ENCODE results near the gene ZNF35.
"Not testable (repeated sequence)": the region's sequence is repeated elsewhere in the genome, so short reads cannot be mapped to it uniquely, and the experiment has no call there.

Gene ZNF35

DNA sequence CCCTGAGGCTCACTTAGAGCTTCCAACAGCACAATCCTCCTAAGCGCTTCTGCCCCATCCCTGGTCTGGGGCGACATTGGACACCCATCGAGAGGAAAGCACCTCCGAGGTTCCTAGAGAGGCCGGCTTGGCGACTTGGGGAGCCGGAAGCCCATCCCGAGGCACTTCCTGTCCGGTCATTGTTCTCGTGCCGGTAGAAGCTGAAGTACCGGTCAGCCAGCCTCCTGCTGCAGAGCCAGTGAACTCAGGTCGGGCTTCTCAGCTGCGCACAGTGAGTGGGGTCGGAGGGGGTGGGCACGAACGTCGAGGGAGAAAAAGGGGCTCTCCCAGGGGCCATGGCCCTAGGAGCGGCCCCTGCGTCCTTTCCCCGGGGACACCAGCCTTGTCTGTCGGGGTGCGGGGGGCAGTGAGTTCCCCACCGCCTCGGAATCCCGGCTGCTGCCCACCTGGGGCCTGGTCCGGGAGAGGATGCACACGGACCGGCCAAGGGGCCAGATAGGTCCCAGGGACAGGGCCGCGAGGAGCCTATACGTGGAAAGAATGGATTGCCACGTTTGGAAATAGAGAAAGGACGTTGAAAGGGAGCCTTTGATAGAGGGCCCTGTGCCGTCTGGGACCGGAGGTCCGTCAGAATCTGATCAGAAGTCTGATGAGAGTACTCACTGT is at the start of gene ZNF35:
TSS of gene ZNF35 (plus strand) at position 169 of the 666 bp plus-strand sequence. CDS start 2,336 bp downstream, outside the sequence.
- DNase-seq = peak; percentile 29

GRCh38 chr3:44601749-44602148 is 46.8 kb upstream of the ZNF35 start:
- DNase-seq = no peak

DNA sequence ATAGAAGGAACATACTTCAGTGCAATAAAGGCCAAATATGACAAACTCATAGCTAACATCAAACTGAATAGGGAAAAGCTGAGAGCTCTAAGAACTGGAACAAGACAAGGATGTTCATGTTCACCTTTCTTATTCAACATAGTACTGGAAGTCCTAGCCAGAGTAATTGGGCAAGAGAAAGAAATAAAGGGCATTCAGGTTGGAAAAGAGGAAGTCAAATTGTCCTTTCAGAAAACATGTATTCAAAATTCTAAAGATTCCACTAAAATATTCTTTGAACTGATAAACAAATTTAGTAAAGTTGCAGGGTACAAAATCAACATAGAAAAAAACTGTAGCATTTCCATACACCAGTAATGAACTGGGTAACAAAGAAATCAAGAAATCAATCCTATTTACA is 35.9 kb upstream of the ZNF35 start:
- no peak for DNase-seq

DNA sequence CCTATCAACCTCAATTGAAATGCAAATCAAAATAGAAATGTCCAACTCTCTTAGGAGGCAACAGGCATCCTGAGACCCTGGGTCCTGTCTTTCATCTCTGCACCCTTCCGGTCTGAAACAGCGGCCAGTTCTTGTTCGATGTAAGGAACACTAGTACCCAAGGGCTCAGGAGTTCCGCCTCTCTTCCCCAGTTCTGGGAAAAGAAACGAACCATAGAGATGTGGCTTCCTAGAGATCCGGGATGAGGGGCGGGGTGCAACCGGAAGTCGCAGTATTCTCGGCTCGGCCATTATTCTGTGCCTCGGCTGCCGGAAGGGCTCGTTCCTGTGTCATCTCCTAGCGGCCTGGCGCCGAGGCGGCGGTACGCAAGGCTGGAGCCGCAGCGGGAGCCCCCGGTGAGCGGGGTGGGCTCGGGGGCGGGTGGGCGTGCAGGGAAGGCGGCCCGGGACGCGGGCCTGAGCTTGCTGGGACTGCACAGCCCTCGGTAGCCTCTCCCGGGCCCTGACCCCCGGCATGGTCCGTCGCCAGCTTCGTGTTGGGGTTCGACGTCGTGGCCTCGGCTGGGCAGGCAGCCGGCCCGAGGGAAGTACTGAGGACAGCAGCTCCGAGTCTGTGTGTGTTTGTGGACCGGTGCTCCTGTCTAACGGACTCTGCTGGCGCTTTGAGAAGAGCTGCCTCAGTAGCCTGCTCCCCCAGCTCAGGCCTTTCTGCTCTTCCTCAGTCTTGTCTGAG is 23.6 kb upstream of the ZNF35 start, which contains the start of gene ZNF197:
TSS of gene ZNF197 (plus strand) at position 288 of the 732 bp plus-strand sequence. CDS start 4,119 bp downstream, outside the sequence.
- DNase-seq = peak; percentile 41

DNA sequence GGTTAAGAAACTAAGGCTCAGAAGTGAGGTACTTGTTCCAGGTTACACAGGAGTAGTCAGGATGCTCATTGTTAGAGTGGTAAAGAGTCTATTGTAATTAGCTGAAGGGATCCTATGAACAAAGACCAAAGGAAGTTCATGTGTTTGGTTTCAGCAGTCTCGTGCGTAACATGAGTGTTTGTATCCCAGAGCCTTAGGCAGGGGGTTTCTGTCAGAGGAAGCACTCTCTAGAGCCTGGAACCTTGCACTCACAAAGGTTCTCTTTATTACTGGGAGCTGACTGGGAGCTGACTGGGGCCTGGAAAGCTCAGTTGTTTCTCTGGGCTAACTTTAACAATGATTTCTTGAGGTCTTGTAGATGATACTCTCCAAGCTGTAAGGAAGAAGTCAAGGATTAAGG is 19.8 kb upstream of the ZNF35 start:
- DNase-seq = no peak

DNA sequence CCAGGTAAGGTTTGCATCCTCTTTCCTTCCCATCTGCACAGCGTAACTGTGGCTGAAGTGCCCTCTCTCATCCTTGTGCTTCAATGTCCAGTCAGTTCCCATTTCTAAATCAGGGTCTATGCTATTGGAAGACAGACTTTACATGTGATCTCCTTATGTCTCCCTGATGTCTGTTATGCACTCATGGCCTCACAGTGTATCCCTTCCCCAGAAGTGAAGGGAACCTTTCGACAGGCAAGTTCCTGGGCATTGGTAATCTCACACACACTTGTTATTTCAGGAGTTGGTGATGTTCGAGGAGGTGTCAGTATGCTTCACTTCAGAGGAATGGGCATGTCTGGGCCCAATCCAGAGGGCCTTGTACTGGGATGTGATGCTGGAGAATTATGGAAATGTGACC is 16.3 kb upstream of the ZNF35 start:
- DNase-seq = no peak

DNA sequence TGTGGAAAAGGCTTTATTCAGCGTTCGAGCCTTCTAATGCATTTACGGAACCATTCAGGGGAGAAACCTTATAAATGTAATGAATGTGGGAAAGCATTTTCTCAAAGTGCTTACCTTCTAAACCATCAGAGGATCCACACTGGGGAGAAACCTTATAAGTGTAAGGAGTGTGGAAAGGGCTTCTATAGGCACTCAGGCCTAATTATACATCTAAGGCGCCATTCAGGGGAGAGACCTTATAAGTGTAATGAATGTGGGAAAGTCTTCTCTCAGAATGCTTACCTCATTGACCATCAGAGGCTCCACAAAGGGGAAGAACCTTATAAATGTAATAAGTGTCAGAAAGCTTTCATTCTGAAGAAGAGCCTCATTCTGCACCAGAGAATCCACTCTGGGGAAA is 6.2 kb upstream of the ZNF35 start:
- DNase-seq = no peak

GRCh38 chr3:44643024-44643423 is 5.5 kb upstream of the ZNF35 start:
- no peak for DNase-seq

DNA sequence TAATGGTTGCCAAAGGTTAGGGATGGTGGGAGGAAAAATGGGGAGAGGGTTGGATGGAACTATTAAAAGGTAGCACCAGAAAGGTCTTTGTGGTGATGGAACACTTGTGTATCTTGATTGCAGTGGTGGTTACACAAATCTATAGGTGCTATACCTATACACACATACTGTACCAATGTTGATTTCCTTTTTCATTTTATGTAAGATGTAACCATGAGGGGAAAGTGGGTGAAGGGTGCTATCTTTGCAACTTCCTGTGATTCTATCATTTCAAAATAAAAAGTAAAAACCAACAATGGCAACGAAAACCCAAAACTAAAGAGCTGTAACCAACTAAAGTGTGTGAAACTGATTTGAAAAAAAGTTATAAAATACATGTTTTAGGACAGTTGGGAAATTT is 761 bp upstream of the ZNF35 start:
- no peak for DNase-seq

- no peak for DNase-seq
Observed at GRCh38 chr3:44649709-44650108, 1.2 kb downstream of the ZNF35 start.

- DNase-seq = no peak
Observed at GRCh38 chr3:44654039-44654438, 5.5 kb downstream of the ZNF35 start.

DNA sequence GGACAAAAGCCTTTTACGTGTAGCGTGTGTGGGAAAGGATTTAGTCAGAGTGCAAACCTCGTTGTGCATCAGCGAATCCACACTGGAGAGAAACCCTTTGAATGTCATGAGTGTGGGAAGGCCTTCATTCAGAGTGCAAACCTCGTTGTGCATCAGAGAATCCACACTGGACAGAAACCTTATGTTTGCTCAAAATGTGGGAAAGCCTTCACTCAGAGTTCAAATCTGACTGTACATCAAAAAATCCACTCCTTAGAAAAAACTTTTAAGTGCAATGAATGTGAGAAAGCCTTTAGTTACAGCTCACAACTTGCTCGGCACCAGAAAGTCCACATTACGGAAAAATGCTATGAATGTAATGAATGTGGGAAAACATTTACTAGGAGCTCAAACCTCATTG is 10.5 kb downstream of the ZNF35 start:
- DNase-seq = no peak

- no peak for DNase-seq
Observed at GRCh38 chr3:44659434-44659833, 10.9 kb downstream of the ZNF35 start.

GRCh38 chr3:44661189-44661588 is 12.7 kb downstream of the ZNF35 start:
- no peak for DNase-seq

DNA sequence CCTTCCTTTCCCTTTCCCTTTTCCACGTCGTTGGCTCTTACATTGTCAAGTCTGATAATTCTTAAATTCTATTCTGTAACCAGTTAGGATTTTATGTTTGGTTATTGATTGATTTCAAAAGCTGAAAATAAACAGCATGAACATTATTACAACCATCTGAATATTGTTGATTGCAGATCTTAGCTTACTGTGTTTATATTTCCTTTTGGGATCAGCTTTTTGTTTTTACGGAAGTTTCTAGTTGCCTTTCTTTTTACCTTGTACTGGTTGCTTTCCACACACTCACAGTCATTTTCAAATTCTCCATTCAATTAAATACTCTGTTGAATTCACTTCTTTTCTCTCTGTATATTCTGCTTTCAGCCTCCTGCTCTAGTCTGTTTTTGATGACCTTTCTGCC is 16.6 kb downstream of the ZNF35 start:
- DNase-seq = no peak

DNA sequence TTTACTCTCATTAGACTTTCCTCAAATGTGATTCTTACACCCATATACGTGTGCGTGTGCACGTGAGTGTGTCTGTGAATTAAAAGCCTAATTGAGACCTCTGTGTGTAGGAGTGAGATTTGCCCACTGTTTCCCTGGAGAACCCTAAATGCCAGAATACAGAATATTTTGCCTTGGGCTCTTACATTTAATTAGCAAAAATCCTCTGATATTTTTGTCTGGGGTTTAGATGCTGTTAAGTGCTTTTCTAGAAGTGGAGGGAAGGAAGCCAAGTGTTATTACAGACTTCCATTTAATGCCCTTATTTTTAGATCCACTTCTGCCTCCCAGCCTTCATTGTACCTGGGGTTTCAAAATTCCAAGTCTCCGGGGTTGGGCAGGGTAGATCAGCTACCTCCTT is 17.8 kb downstream of the ZNF35 start:
- no peak for DNase-seq

DNA sequence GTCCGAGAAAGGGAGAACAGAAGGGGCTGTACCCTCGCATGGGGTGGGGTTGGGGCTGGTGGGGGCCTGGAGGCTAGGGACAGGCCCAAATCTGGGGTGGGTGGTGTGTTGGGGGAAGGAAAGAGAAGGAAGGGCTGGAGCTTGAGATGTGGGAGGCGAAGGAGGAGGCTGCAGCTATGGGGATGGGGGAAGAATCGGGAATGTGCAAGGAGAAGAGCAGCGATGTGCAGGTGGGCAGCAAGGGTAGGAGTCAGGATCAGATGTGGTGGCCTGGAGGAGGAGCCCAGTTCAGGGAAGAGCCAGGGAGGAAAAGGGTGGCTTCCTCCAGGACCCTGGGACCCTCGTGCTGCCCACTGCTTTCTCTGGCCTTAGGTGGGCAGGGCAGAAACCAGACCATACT is 21.2 kb downstream of the ZNF35 start:
- no peak for DNase-seq

GRCh38 chr3:44673466-44673865 is 24.9 kb downstream of the ZNF35 start:
- DNase-seq = not testable (repeated sequence)

DNA sequence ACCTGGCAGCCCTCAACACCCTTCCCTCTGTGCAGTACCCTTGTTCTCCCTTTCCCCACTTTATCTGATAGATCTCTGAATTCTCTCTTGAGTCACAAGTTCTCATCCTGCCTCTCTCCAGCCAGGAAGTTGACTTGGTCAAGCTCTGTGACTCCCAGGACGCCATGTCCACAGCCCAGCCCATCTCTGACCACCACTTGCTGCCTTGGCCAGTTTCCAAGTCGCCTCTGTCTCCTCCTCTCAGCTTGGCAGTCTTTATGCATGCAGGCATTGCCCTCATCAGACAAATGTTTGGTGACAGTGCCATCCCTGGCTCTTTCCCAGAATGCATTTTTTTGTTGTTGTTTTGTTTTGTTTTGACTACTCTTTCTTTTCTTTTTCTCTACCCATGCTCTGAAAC is 25.7 kb downstream of the ZNF35 start:
- no peak for DNase-seq

GRCh38 chr3:44678480-44679116 is 30.1 kb downstream of the ZNF35 start:
- DNase-seq = no peak

- no peak for DNase-seq
Observed at GRCh38 chr3:44680921-44681455, 32.5 kb downstream of the ZNF35 start.

- no peak for DNase-seq
Observed at GRCh38 chr3:44682182-44682896, 33.8 kb downstream of the ZNF35 start.
